Measurements from ENCODE around the gene RHNO1.

Gene RHNO1, protein sequence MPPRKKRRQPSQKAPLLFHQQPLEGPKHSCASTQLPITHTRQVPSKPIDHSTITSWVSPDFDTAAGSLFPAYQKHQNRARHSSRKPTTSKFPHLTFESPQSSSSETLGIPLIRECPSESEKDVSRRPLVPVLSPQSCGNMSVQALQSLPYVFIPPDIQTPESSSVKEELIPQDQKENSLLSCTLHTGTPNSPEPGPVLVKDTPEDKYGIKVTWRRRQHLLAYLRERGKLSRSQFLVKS

GRCh38 chr12:2877047-2877952 is at the start of gene RHNO1, which contains the start of gene FOXM1:
TSS of gene RHNO1 (plus strand) at chr12:2877223. CDS start at chr12:2885367, 8,144 bp downstream.
TSS of gene FOXM1 (minus strand) at chr12:2877174. CDS start at chr12:2874478, 2,696 bp downstream.
- H3K4me3 ChIP-seq (ENCODE audit: low read depth, low read length): peak within 1 kb of the TSS; percentile 67
- DNase-seq (ENCODE audit: low read depth): peak; percentile 53
- TF ChIP-seq CTCF (IDR thresholded peaks at IDR 0.05; ENCODE audit: low read depth, low read length, missing control alignments): no peak

DNA sequence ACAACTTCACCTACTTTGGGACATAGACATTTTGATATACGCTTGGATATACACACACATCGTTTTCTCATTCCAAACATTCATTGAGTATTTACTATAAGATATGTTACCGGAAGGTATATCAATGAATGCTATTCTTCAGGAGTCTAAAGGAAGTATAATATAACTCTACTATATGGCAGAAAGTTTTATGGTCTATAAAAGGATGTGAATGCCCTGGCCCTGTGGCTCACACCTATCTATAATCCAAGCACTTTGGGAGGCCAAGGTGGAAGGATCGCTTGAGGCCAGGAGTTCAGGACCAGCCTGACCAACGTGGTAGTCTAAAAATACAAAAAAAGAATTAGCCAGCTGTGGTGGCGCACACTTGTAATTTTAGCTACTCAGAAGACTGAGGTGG is 47.7 kb upstream of the RHNO1 start:
- no peak overlapping the region for H3K4me3 ChIP-seq (ENCODE audit: low read depth, low read length)
- no peak for DNase-seq (ENCODE audit: low read depth)
- TF ChIP-seq CTCF (IDR thresholded peaks at IDR 0.05; ENCODE audit: low read depth, low read length, missing control alignments): no peak

DNA sequence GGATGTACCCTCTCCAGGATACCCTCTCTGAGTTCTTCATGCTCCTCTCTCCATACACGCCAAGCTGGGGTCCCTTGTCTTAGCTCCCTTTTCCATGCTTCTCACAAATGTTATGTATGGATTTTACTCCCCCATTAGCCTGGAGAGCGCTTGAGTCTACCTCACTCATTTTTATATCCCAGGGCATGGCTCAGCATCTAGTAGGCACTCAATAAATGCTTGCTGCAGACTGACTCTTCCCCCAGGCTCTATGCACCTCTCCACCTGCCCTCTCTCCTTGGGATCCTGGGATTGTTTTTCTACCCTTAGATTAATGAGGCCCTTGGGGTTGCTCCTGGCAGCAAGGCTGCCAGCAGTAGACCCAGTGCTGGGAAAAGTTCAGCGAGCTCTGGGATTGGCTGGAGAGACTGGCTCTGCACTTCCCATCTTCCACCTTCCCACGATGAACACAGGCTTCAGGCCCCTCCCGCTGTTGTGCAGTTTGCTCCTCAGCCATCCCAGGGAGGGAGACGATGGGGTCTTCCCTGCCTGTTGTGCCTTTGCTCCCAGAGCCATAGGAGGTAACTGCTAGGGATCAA is 44.4 kb upstream of the RHNO1 start:
- no peak for TF ChIP-seq CTCF (IDR thresholded peaks at IDR 0.05; ENCODE audit: low read depth, low read length, missing control alignments)
- H3K4me3 ChIP-seq (ENCODE audit: low read depth, low read length): no peak overlapping the region
- DNase-seq (ENCODE audit: low read depth): no peak

GRCh38 chr12:2833327-2833726 is 43.7 kb upstream of the RHNO1 start:
- no peak for DNase-seq (ENCODE audit: low read depth)
- H3K4me3 ChIP-seq (ENCODE audit: low read depth, low read length): no peak overlapping the region
- no peak for TF ChIP-seq CTCF (IDR thresholded peaks at IDR 0.05; ENCODE audit: low read depth, low read length, missing control alignments)

- H3K4me3 ChIP-seq (ENCODE audit: low read depth, low read length): no peak overlapping the region
- no peak for DNase-seq (ENCODE audit: low read depth)
- no peak for TF ChIP-seq CTCF (IDR thresholded peaks at IDR 0.05; ENCODE audit: low read depth, low read length, missing control alignments)
Measured at GRCh38 chr12:2833810-2834209, 43.2 kb upstream of the RHNO1 start.

DNA sequence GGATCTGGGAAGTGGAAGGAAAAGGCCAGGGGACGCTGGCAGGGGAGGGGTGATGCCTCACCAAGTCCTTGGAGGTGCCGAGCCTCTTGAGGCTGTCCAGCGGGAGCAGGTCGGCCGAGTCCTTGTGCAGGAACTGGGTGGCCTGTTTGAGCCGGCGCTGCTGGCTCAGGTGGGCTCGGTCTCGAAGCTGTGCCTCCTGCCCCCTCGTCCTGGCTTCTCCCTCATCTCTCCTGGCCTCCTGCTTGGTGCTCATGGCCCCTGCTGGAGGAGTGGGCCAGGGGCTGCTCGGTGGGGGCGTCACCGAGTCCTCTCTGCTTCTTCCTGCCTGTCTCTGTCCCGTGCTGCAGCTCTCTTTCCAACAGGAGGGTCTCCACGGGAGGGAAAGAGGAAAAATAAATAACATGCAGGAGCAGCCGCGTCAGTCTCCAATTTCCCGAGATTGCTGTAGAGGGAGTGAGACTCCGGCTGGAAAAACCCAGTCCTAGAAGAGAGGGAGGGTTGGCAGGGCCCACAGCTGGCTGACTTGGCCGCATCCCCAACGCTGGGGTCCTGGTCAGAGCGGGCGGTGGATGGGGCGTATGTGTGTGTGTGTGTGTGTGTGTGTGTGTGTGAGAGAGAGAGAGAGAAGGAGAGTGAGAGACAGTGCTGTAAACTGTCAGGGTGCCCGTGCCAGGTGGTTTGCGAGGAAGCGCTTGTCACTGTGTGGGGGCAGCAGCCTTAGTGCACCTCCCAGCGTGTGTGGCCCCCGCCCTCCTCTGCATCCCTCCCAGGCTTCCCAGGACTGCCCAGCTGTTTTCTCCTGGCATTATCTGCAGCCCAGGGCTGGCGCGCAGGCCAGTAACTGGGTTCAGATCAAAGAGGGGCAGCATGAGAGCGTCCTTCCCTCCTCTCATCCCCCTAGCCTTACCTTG is 42.2 kb upstream of the RHNO1 start, which contains the start of gene NRIP2:
NRIP2 (minus strand) TSS at position 455 of the 911 bp plus-strand sequence; CDS start at position 403, 52 bp downstream.
- H3K4me3 ChIP-seq (ENCODE audit: low read depth, low read length): no peak within 1 kb of the TSS
- DNase-seq (ENCODE audit: low read depth): no peak
- TF ChIP-seq CTCF (IDR thresholded peaks at IDR 0.05; ENCODE audit: low read depth, low read length, missing control alignments): no peak
